ENCODE measurements around the gene TSC2. TPM values are rescaled to one million over a fixed set of nuclear protein-coding genes. Genes with fewer than 3 reads are reported as not detected.

TSC2 gene
- total RNA-seq, 4 donors from 2014 or later: 103 to 193 (median 143) TPM

GRCh38 chr16:2039274-2040031 lies 8.3 kb upstream of the TSC2 start:
- Histone ChIP-seq H3K4me3 (peak overlapping the region; percentile 7), H3K36me3 (peaks cover 9% of the 10 kb centered on the region), H3K9me3 (no peaks in the 10 kb centered on the region), H3K4me1 (peaks cover 84% of the 10 kb centered on the region), H3K27me3 (no peaks in the 10 kb centered on the region), H3K27ac (peak overlapping the region; percentile 64)
- TF ChIP-seq POLR2AphosphoS5 (IDR thresholded peaks at IDR 0.05) (no peak), POLR2A (IDR thresholded peaks at IDR 0.05) (no peak), CTCF (IDR thresholded peaks at IDR 0.05) (no peak), EP300 (IDR thresholded peaks at IDR 0.05) (no peak)
- DNase-seq (ENCODE audit: low spot score in 2 of 2): peak in 1 of 2 donors; percentile 79
- WGBS: 44% methylated on average over 17 of the region's 29 CpGs

- peaks cover 81% of the 10 kb centered on the region for H3K4me1 ChIP-seq
- H3K36me3 ChIP-seq: peaks cover 9% of the 10 kb centered on the region
- no peak overlapping the region for H3K4me3 ChIP-seq
- TF ChIP-seq EP300 (IDR thresholded peaks at IDR 0.05) (no peak), POLR2A (IDR thresholded peaks at IDR 0.05) (no peak), CTCF (IDR thresholded peaks at IDR 0.05) (no peak), POLR2AphosphoS5 (IDR thresholded peaks at IDR 0.05) (no peak)
- peak in 1 of 2 donors; percentile 70 for DNase-seq (ENCODE audit: low spot score in 2 of 2)
- H3K27ac ChIP-seq: peak overlapping the region; percentile 64
- 89% methylated on average over 9 of the region's 24 CpGs for WGBS
- H3K27me3 ChIP-seq: no peaks in the 10 kb centered on the region
- H3K9me3 ChIP-seq: no peaks in the 10 kb centered on the region
Measured at GRCh38 chr16:2040041-2040786, 7.6 kb upstream of the TSC2 start.

GRCh38 chr16:2040787-2041522 lies 6.8 kb upstream of the TSC2 start:
- peak in 1 of 2 donors; percentile 60 for DNase-seq (ENCODE audit: low spot score in 2 of 2)
- TF ChIP-seq POLR2A (IDR thresholded peaks at IDR 0.05): no peak
- WGBS: 94% methylated on average over 7 of the region's 20 CpGs
- no peaks in the 10 kb centered on the region for H3K27me3 ChIP-seq
- H3K9me3 ChIP-seq: no peaks in the 10 kb centered on the region
- H3K36me3 ChIP-seq: peaks cover 9% of the 10 kb centered on the region
- no peak overlapping the region for H3K27ac ChIP-seq
- no peak overlapping the region for H3K4me3 ChIP-seq
- peaks cover 75% of the 10 kb centered on the region for H3K4me1 ChIP-seq

- H3K4me3 ChIP-seq: no peak overlapping the region
- DNase-seq (ENCODE audit: low spot score in 2 of 2): no peak
- no peaks in the 10 kb centered on the region for H3K9me3 ChIP-seq
- peaks cover 4% of the 10 kb centered on the region for H3K36me3 ChIP-seq
- H3K4me1 ChIP-seq: peaks cover 76% of the 10 kb centered on the region
- no peak overlapping the region for H3K27ac ChIP-seq
- no peaks in the 10 kb centered on the region for H3K27me3 ChIP-seq
- 64% methylated on average over 9 of the region's 22 CpGs for WGBS
- TF ChIP-seq POLR2AphosphoS5 (IDR thresholded peaks at IDR 0.05) (no peak), EP300 (IDR thresholded peaks at IDR 0.05) (no peak)
Measured at GRCh38 chr16:2042171-2042985, 5.4 kb upstream of the TSC2 start.

GRCh38 chr16:2042986-2043666 lies 4.7 kb upstream of the TSC2 start:
- no peaks in the 10 kb centered on the region for H3K36me3 ChIP-seq
- no peak for TF ChIP-seq POLR2A (IDR thresholded peaks at IDR 0.05)
- no peak for TF ChIP-seq EP300 (IDR thresholded peaks at IDR 0.05)
- no peak for TF ChIP-seq CTCF (IDR thresholded peaks at IDR 0.05)
- TF ChIP-seq POLR2AphosphoS5 (IDR thresholded peaks at IDR 0.05): no peak
- no peak overlapping the region for H3K27ac ChIP-seq
- H3K9me3 ChIP-seq: no peaks in the 10 kb centered on the region
- WGBS: 78% methylated on average over 6 of the region's 11 CpGs
- H3K27me3 ChIP-seq: no peaks in the 10 kb centered on the region
- no peak overlapping the region for H3K4me3 ChIP-seq
- H3K4me1 ChIP-seq: peaks cover 70% of the 10 kb centered on the region
- DNase-seq (ENCODE audit: low spot score in 2 of 2): peak in 1 of 2 donors; percentile 65
